Keratinocyte (primary cell): Measurements from ENCODE around the gene FHIT. TPM values are rescaled to one million over a fixed set of nuclear protein-coding genes. Genes with fewer than 3 reads are reported as not detected.

Source experiments
- DNase-seq: peaks from one replicate; pipeline ENCODE4 v3.0.0-alpha.2; 2011; ENCODE audit warnings: low read depth, missing footprints, low spot score
- FAIRE-seq: peaks from 2 replicates; lab custom pipeline; 2011; peaks lifted over from hg19 to GRCh38; lab: Jason Lieb, UNC
- H2AFZ ChIP-seq: 2 replicates; pipeline ENCODE4 v1.6.0; 2012; ENCODE audit warnings: low read length, control low read depth, inconsistent platforms; ENCODE audit not compliant: control insufficient read depth
- H3K27ac ChIP-seq: 2 replicates; pipeline ENCODE4 v1.5.1; 2011; ENCODE audit warnings: low read length; ENCODE audit not compliant: control insufficient read depth, insufficient read depth
- H3K27me3 ChIP-seq: 3 replicates; pipeline ENCODE4 v1.6.0; 2011; ENCODE audit warnings: low read length; ENCODE audit not compliant: control insufficient read depth, insufficient read depth; ENCODE audit errors: extremely low read depth
- H3K36me3 ChIP-seq, 2 experiments: 2 replicates in 1 of 2; 3 replicates in 1 of 2; pipeline ENCODE4 v1.5.1; 2011; ENCODE audit warnings: low read length in 2 of 2, mild to moderate bottlenecking in 1 of 2; ENCODE audit not compliant: control insufficient read depth in 2 of 2, insufficient read depth in 2 of 2; ENCODE audit errors: extremely low read depth in 1 of 2
- H3K4me1 ChIP-seq: 3 replicates; pipeline ENCODE4 v1.5.1; 2011; ENCODE audit warnings: low read length; ENCODE audit not compliant: control insufficient read depth, insufficient read depth; ENCODE audit errors: extremely low read depth
- H3K4me2 ChIP-seq: 3 replicates; pipeline ENCODE4 v1.6.0; 2011; ENCODE audit warnings: low read depth, low read length; ENCODE audit not compliant: control insufficient read depth, insufficient read depth; ENCODE audit errors: extremely low read depth
- H3K4me3 ChIP-seq, 3 experiments: fragments of 200-600 bp in 1 of 3; sonication (generic) in 1 of 3; 2 replicates in 2 of 3; 3 replicates in 1 of 3; pipeline ENCODE4 v1.5.1; 2011 to 2016; ENCODE audit warnings: low read length in 3 of 3, mild to moderate bottlenecking in 3 of 3, control low read depth in 2 of 3, inconsistent platforms in 1 of 3, low read depth in 1 of 3, mixed read lengths in 1 of 3, mixed run types in 1 of 3, moderate library complexity in 1 of 3; ENCODE audit not compliant: control insufficient read depth in 2 of 3, insufficient read depth in 2 of 3; ENCODE audit errors: extremely low read depth in 1 of 3
- H3K79me2 ChIP-seq: 2 replicates; pipeline ENCODE4 v1.6.0; 2012; ENCODE audit warnings: low read length; ENCODE audit not compliant: control insufficient read depth, insufficient read depth
- H3K9ac ChIP-seq: 3 replicates; pipeline ENCODE4 v1.6.0; 2011; ENCODE audit warnings: low read length; ENCODE audit not compliant: control insufficient read depth, insufficient read depth; ENCODE audit errors: extremely low read depth
- H3K9me1 ChIP-seq: 3 replicates; pipeline ENCODE4 v1.6.0; 2011; ENCODE audit warnings: low read length; ENCODE audit not compliant: control insufficient read depth, insufficient read depth; ENCODE audit errors: extremely low read depth
- H3K9me3 ChIP-seq: 2 replicates; pipeline ENCODE4 v1.5.1; 2012; ENCODE audit warnings: low read depth, low read length; ENCODE audit not compliant: control insufficient read depth
- H4K20me1 ChIP-seq: 3 replicates; pipeline ENCODE4 v1.6.0; 2011; ENCODE audit warnings: low read length; ENCODE audit not compliant: control insufficient read depth, insufficient read depth; ENCODE audit errors: extremely low read depth
- EZH2 ChIP-seq: IDR thresholded peaks from one replicate; pipeline ENCODE4 v1.6.1; 2012; ENCODE audit warnings: inconsistent platforms, mild to moderate bottlenecking, low read length, moderate library complexity
- dilution Hi-C: fragments of 300-500 bp; cut with MboI; formaldehyde crosslinking; loops from one replicate; pipeline ENCODE4 v1.7.0; 2020; ENCODE audit warnings: low sequenced_read_pairs; ENCODE audit not compliant: extremely low pct_ligation_motif_present
- polyA plus RNA-seq, 5 experiments: library from polyadenylated mRNA; depleted of rRNA in 3 of 5; stranded (reverse) in 3 of 5; stranded (forward) in 1 of 5; unstranded in 1 of 5; fragments of >200 nt; gene quantifications; 1 replicate in 1 of 5; 2 replicates in 3 of 5; 3 replicates in 1 of 5; pipeline versions ENCODE4 v1.2.1 to v1.2.3, GENCODE V29; 2011 to 2012; ENCODE audit warnings: missing spikeins in 2 of 5, low read depth in 1 of 5, low replicate concordance in 1 of 5
- TF ChIP-seq, protein P1 (sequence below), 3 experiments: IDR thresholded peaks in 1 of 3; conservative IDR thresholded peaks in 1 of 3; optimal IDR thresholded peaks in 1 of 3; 2 replicates in 2 of 3; 3 replicates in 1 of 3; pipeline versions ENCODE3 to v1.5.1; 2011; ENCODE audit warnings: low read length in 3 of 3, mild to moderate bottlenecking in 3 of 3, moderate library complexity in 2 of 3, control low read depth in 1 of 3, inconsistent platforms in 1 of 3; ENCODE audit not compliant: insufficient read depth in 2 of 3; ENCODE audit errors: extremely low read depth in 1 of 3

FHIT gene
- polyA plus RNA-seq, 1 donor (not counting 4 experiments of a cell fraction or from before 2014, with no cell fraction given): 2.2 TPM

DNA sequence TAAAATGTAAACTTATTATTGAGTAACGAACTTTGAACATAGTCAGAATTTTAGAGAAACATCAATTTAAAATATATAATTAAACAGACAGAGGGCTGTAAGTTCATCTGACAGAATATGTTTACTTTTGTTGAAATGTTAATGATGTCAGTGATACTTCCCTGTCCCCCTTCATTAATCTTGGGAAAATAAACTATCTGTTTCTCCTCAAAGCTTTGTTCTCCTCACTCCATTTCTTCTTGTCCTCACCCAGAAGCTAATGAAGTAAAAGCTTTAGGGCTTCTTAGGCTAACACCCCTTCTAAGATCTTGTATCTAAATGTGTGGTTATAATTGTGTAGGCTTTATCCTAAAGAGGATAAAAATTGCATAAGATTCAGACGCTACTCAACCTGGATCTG is 1031.8 kb downstream of the FHIT start:
- Histone ChIP-seq H2AFZ (no peak overlapping the region), H3K9me1 (no peaks in the 10 kb centered on the region), H3K4me3 (no peak overlapping the region), H3K79me2 (no peaks in the 10 kb centered on the region), H3K9ac (no peak overlapping the region), H3K36me3 (no peaks in the 10 kb centered on the region), H3K4me1 (no peaks in the 10 kb centered on the region), H3K27me3 (no peaks in the 10 kb centered on the region), H3K9me3 (no peaks in the 10 kb centered on the region), H3K27ac (no peak overlapping the region), H3K4me2 (no peak overlapping the region), H4K20me1 (no peaks in the 10 kb centered on the region)
- FAIRE-seq (no peak), DNase-seq (no peak)
- TF ChIP-seq, protein P1, sequence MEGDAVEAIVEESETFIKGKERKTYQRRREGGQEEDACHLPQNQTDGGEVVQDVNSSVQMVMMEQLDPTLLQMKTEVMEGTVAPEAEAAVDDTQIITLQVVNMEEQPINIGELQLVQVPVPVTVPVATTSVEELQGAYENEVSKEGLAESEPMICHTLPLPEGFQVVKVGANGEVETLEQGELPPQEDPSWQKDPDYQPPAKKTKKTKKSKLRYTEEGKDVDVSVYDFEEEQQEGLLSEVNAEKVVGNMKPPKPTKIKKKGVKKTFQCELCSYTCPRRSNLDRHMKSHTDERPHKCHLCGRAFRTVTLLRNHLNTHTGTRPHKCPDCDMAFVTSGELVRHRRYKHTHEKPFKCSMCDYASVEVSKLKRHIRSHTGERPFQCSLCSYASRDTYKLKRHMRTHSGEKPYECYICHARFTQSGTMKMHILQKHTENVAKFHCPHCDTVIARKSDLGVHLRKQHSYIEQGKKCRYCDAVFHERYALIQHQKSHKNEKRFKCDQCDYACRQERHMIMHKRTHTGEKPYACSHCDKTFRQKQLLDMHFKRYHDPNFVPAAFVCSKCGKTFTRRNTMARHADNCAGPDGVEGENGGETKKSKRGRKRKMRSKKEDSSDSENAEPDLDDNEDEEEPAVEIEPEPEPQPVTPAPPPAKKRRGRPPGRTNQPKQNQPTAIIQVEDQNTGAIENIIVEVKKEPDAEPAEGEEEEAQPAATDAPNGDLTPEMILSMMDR (optimal IDR thresholded peaks at IDR 0.05 in 1 of 3, IDR thresholded peaks at IDR 0.05 in 1 of 3, conservative IDR thresholded peaks at IDR 0.05 in 1 of 3; ENCODE audit: extremely low read depth in 1 of 3, insufficient read depth in 2 of 3, low read length in 3 of 3): no peak
- TF ChIP-seq EZH2: no peak
- dilution Hi-C loops: no loop called here

DNA sequence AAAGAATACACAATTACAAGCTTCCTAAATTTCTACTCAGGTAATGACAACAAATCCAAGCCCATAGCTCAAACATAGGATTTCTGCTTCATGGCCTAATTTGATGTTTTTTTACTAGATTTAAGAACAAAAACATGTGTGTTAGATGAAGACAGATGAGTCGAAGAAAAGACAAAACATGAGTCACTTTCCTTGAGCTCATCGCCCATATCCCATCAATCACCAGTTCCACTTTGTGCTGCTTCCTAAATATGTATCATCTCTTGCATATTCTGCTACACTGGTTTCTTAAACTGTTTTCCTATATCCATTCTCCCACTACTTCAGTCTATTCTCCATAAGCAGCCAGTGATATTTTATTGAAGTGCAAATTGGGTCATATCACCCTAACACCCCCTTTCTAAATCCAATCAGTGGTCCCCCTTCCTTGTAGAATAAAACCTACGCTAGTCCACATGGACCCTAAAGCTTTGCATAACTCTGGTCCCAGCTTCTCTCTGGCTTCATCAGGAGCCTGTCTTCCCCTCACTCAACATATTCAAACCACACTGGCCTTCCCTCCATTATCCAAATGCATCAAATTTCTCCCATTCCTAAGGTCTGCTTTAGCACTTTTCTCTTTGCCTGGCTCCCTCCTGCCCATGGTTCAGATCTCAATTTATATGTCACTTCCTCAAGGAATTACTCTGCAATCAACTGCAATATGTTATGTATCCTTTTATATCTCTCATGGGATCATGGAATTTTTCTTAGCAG is 1033.9 kb downstream of the FHIT start:
- dilution Hi-C loops: no loop called here
- Histone ChIP-seq H3K4me1 (no peaks in the 10 kb centered on the region), H3K27me3 (no peaks in the 10 kb centered on the region), H3K27ac (no peak overlapping the region), H3K9ac (no peak overlapping the region), H3K79me2 (no peaks in the 10 kb centered on the region), H3K4me3 (no peak overlapping the region), H2AFZ (no peak overlapping the region), H3K36me3 (no peaks in the 10 kb centered on the region), H3K9me1 (no peaks in the 10 kb centered on the region), H3K4me2 (no peak overlapping the region), H3K9me3 (no peaks in the 10 kb centered on the region), H4K20me1 (no peaks in the 10 kb centered on the region)
- TF ChIP-seq, protein P1 (optimal IDR thresholded peaks at IDR 0.05 in 1 of 3, IDR thresholded peaks at IDR 0.05 in 1 of 3, conservative IDR thresholded peaks at IDR 0.05 in 1 of 3; ENCODE audit: extremely low read depth in 1 of 3, insufficient read depth in 2 of 3, low read length in 3 of 3): no peak
- no peak for TF ChIP-seq EZH2
- FAIRE-seq: no peak
- DNase-seq: no peak
